22Rv1 (cell line): Measurements from ENCODE around the gene DNAJC5.
A peak's percentile ranks its signal among the peaks of the same experiment; 100 is the strongest.

ENCODE experiments used
- CTCF ChIP-seq: fragments of 450-650 bp; IDR thresholded peaks from 2 replicates; pipeline ENCODE4 v1.5.1; 2017; ENCODE audit warnings: mild to moderate bottlenecking
- ZFX ChIP-seq: fragments of 450-650 bp; IDR thresholded peaks from 2 replicates; pipeline ENCODE4 v1.6.1; 2017; ENCODE audit warnings: antibody characterized with exemption, borderline replicate concordance

DNA sequence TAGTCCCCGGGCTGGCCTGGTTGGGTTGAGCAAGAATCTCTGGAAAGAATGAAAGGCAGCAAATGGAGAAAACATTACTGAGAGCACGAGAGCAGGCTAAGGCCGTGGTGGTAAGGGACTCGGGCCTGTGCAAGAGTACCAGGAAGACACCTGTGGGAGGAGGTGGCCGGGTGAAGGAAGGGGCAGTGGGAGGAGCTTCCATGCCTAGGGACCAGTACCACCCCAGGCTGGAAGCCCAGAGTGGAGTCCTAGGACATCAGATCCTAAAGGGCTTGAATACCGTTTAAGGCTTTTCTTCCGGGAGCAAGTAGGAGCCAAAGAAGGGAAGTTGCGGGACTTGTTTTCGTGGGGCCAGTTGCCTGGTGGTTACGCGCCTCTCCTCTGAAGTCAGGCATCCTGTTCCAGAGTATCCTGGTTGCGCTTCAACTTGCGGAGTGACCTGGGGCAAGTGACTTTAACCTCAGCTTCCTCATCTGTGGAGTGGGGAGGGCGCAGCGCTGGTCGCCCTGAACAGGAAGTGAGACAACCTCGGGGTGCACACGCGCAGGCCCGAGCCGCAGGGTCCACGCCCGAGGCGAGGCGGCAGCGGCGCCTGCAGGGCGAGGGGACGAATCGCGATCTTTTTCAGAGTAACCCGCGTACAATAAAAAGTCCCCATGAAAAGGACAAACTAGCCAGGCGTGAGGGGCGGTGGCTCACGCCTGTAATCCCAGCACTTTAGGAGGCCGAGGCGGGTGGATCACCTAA, 31.0 kb upstream of the DNAJC5 start:
- TF ChIP-seq CTCF (peak; percentile 77), ZFX (no peak)
